DOHH2 (cell line): ENCODE data around the gene ABCB1.

Source experiments
- CTCF ChIP-seq: fragments of 200-600 bp; sonication (generic); IDR thresholded peaks from one replicate; pipeline ENCODE4 v1.5.1; 2014; ENCODE audit warnings: antibody characterized with exemption, mild to moderate bottlenecking, low read depth, low read length; ENCODE audit not compliant: poor library complexity, severe bottlenecking
- EZH2phosphoT487 ChIP-seq: fragments of 200-600 bp; sonication (generic); IDR thresholded peaks from 2 replicates; pipeline ENCODE4 v1.6.1; 2017; ENCODE audit warnings: borderline replicate concordance, mild to moderate bottlenecking, antibody characterized with exemption, low read length, moderate library complexity, mixed read lengths

GRCh38 chr7:87483131-87483530 is 117.6 kb downstream of the ABCB1 start:
- TF ChIP-seq CTCF (no peak), EZH2phosphoT487 (no peak)
